Activated CD4-positive, alpha-beta T cell treated with anti-CD3 and anti-CD28 coated beads, Interleukin-2, Interleukin-4, amounts not matched to agents 100 ng/mL and 50 ng/mL, durations not matched to agents 16 hours and 8 hours (primary cell): ENCODE data around the gene IL3RA.
"Not testable (repeated sequence)": the region's sequence is repeated elsewhere in the genome, so short reads cannot be mapped to it uniquely, and the experiment has no call there.

Experiments
- DNase-seq: peaks from one replicate; pipeline ENCODE4 v3.0.0-alpha.2; 2020; ENCODE audit warnings: low spot score

Gene IL3RA

DNA sequence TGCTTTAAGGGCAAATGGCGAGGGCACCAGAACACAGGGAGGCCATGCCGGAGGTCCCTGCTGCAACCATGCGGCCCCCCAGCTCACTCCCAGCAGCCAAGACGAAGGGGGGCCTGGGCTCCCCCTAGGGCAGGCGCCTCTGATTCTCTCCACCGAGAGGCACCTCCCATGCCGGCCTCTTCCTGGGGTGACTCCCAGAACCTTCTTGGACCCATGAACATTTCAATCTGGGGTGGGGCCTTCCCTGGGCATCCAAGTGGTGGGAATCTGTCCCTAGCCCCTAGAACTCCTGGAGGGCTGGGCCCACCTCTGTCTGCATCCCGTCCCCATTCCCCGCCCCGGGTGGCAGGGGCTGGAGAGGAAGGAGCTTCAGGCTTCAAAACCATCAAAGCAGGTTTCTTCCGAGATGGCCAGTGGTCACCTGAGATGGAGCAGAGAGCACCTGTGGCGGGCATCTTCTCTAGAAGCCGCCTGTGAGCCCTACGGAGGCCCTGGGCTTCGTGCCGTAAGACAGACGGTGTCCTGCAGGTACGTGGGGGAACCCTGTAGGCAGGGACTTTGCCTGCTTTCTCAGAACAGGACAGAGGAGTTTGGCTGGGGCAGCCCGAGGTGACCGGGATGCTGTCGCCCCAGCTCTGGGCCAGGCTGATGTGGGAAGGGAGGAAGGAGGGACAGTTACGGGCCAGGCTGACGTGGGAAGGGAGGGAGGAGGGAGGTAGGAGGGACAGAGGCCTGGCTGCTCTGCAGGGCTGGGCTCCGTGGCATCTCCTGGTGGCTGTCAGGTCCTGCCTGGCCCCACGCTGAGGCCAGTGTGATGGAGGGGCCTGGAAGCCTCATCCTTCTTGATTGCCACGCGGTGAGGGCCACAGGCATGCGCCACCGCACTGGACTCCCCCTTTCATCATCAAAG is 62.1 kb downstream of the IL3RA start:
- DNase-seq, result no peak

- no peak for DNase-seq
These were observed 63.5 kb downstream of the IL3RA start for GRCh38 chrX:1400049-1400448.

GRCh38 chrX:1400742-1401471 is 64.3 kb downstream of the IL3RA start:
- no peak for DNase-seq

- no peak for DNase-seq
These were observed 65.2 kb downstream of the IL3RA start for GRCh38 chrX:1401611-1402430.

- no peak for DNase-seq
These were observed 66.6 kb downstream of the IL3RA start for GRCh38 chrX:1403228-1403627.

DNA sequence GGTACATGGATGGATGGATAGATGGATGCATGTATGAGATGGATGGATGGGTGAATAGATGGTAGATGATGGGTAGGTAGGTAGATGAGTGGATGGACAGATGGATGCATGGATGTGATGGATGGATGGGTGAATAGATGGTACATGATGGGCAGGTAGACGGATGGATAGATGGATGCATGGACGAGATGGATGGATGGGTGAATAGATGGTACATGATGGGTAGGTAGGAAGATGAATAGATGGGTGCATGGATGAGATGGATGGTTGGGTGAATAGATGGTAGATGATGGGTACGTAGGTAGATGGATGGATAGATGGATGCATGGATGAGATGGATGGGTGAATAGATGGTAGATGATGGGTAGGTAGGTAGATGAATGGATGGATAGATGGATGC is 67.3 kb downstream of the IL3RA start:
- not testable (repeated sequence) for DNase-seq

DNA sequence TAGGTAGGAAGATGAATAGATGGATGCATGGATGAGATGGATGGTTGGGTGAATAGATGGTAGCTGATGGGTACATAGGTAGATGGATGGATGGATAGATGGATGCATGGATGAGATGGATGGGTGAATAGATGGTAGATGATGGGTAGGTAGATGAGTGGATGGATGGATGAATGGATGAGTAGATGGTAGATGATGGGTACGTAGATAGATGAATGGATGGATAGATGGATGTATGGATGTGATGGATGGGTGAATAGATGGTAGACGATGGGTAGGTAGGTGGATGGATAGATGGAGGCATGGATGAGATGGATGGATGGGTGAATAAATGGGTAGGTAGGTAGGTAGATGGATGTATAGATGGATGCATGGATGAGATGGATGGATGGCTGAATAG is 69.2 kb downstream of the IL3RA start:
- not testable (repeated sequence) for DNase-seq

DNA sequence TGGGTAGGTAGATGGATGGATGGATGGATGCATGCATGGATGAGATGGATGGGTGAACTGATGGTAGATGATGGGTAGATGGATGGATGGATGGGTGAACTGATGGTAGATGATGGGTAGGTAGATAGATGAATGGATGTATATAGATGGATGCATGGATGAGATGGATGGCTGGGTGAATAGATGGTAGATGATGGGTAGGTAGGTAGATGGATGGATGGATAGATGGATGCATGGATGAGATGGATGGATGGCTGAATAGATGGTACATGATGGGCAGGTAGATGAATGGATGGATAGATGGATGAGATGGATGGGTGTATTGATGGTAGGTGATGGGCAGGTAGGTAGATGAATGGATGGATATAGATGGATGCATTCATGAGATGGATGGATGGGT is 70.5 kb downstream of the IL3RA start:
- no peak for DNase-seq

DNA sequence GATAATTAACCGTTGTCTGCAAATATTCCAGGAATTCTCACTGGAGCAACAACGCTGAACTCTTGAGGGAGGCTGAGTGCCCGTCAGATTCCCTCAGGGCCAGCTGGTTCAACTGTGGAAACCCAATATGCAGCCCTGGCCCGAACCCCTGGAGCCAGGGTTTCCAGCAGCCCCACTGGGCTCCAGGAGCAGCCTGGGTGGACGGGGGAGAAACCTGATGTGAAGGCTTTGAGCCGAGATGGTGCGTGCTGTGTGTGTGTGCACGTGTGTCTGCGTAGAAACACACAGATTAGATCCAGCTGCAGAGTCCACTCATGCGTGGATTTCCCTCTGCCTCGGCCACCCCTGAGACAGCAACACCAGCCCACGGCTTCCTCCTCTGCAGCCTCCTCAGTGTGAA is 74.7 kb downstream of the IL3RA start:
- no peak for DNase-seq

DNA sequence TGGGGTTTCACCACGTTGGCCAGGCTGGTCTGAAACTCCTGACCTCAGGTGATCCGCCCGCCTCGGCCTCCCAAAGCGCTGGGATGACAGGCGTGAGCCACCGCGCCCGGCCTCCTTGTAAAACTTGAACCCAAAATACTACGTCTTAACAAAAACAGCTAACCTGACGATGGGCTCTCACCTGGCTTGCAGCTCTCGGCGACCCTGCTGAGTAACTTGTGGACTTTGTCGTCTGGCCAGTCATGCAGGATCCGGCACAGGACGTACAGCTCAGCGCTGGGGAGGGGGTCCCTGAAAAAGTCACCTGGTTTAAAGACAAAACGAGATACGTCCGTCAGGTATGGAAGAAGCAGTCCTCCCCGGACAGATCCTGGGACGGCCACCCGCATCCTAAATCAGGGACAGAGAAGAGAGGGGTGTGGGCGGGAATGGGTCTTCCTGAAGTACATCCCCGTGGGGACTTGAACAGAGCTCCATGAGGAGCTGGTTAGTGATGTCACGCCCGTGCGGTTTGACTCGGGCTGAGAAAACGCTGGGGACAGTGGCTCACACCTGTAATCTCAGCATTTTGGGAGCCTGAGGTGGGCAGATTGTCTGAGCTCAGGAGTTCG is 76.1 kb downstream of the IL3RA start:
- no peak for DNase-seq

- no peak for DNase-seq
These were observed 79.8 kb downstream of the IL3RA start for GRCh38 chrX:1416327-1416784.

- no peak for DNase-seq
These were observed 80.6 kb downstream of the IL3RA start for GRCh38 chrX:1416965-1417760.

DNA sequence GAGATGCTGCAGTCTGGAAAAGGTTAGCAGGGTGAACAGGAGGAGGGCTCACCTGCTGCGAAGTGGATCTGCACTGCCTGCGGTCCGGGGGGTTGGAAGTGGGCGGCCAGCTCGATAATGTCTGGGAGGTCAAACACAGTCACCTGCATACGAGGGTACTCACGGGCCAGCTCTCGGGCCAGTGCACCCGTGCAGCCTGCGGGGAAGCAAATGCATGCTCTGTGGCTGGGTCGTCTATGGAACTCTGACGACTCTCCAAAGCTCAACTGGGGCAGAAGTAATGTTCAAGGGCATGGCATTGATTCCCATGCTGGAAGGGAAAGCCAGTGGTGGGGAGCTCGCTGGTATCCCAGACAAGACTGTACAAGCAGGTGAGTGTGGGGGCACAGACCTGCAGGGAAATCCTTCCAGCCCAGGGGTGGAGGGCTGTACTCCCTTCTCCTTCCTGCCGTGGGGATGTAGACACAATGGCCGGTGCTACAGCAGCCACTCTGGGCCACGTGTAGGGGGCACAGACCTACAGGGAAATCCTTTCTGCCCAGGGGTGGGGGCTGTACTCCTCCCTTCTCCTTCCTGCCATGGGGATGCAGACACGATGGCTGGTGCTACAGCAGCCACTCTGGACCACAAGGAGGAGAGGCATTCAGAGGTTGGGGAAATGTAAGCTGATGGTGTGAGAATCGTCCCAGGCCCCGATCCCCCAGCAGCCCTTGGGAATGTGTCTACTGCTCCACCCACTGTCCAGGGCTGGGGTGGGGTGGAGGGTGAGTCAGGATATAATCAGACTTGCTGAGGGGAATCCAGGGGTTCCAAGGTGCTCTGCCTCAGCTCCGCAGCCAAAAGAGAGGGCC is 81.6 kb downstream of the IL3RA start:
- no peak for DNase-seq

DNA sequence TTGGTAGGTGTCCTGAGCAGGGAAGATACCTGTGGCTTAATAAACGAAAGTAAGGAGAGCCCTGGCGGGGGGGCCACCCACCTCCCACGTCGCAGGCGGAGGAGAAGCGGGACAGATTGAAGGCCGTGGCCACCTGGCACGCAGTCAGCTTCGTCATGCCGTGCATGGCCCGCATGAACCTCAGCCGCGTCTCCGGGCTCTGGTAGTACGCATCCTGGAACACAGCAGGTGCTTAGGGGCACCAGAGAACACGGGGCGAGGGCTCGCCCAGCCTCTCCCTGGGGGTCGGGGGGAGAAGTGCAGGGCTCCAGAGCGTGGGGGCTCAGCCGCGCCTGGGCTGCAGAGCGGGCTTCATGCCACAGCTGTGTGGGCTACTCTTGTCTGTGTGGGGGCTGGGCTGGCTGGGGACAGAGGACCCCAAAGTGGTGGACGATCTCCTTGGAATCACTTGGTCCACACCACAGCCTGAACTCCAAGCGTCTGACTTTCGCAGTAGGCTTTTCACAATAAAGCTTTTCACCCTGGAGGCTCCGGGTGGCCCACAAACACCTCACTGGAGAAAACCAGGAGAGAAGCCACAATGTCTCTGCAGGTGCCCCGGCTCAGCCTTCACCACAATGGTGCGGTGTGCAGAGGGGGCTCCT is 82.4 kb downstream of the IL3RA start:
- DNase-seq, result no peak

DNA sequence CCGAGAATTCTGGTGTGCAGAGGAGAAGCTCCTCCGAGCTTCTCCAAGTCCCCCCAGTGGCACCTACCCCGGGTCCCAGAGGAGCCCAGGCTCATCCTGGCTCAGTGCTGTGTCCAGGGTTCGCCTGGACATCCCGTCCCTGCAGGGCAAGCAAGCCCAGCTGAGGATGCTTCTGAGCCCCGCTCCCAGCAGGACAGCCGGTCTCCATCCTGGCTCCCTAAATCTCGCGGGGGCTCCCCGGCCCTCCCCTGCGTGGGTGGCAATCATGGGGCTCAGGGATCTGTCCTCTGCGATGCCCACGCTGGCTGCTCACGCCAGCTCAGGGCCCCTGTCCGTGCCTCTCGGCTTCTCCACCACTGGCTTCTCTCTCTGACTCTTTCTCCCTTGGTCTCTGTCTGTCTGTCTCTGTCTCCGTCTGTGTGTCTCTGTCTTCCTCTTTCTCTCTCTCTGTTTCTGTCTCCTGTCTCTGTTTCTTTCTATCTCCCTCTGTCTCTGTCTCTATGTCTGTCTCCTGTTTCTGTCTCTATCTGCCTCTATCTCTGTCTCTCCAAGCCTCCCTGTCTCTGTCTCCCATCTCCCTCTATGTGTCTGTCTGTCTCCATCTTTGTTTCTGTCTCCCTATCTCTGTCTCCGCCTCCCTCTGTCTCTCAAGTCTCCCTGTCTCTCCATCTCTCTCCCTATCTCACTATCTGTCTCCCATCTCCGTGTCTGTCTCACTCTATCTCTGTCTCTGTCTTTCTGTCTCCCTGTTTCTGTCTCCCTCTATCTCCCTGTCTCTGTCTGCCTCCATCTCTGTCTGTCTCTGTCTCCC is 83.2 kb downstream of the IL3RA start:
- no peak for DNase-seq

DNA sequence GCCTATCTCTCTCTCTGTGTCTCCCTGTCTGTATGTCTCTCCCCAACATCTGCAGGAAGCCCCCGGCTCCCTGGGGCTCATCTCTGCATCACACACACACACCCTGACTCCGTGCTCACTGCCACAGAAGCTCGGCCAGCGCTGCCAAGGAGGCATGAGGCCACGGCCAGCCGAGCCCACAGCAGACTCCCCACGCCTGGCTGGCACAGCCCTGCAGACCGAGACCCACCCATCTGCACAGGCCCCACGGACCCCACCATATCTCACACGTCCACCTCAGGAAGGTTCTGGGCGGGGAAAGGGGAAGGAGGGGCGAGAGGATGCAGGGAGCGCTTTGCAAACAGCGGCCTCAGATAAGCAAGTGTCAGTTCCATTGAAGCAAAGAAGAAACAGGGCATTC is 83.8 kb downstream of the IL3RA start:
- DNase-seq, result no peak

GRCh38 chrX:1421433-1422134 is 85.0 kb downstream of the IL3RA start:
- DNase-seq, result no peak

GRCh38 chrX:1422135-1422465 is 85.5 kb downstream of the IL3RA start:
- DNase-seq, result no peak
